Measurements from ENCODE around the gene KCNQ1.

DNA sequence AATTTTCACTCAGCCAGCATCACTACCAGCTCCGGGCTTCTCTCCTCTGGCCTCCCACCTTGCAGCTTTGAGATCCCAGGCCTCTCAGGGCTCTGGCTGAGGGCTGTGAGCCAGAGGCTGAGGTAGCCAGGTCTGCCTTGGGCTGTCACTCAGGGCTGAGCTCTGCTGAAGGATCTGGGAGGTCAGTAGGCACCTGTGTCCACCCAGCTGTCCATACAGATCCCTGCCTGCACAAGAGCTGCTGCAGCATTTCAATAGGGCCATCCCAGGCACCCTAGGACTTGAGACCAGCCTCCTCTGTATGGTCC, 242.4 kb downstream of the KCNQ1 start:
- no peak for TF ChIP-seq EZH2 (IDR thresholded peaks at IDR 0.05; ENCODE audit: low read depth)
- TF ChIP-seq, protein P1, sequence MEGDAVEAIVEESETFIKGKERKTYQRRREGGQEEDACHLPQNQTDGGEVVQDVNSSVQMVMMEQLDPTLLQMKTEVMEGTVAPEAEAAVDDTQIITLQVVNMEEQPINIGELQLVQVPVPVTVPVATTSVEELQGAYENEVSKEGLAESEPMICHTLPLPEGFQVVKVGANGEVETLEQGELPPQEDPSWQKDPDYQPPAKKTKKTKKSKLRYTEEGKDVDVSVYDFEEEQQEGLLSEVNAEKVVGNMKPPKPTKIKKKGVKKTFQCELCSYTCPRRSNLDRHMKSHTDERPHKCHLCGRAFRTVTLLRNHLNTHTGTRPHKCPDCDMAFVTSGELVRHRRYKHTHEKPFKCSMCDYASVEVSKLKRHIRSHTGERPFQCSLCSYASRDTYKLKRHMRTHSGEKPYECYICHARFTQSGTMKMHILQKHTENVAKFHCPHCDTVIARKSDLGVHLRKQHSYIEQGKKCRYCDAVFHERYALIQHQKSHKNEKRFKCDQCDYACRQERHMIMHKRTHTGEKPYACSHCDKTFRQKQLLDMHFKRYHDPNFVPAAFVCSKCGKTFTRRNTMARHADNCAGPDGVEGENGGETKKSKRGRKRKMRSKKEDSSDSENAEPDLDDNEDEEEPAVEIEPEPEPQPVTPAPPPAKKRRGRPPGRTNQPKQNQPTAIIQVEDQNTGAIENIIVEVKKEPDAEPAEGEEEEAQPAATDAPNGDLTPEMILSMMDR (conservative IDR thresholded peaks at IDR 0.05) = no peak
